DND-41 (cell line): ENCODE data around the gene PCDH9.

ENCODE experiments used
- ATAC-seq: fragments of 200-7000 bp; cut with Tn5 transposase; 3 replicates; pipeline ENCODE4 v1.9.1; 2021; ENCODE audit warnings: low read depth; ENCODE audit not compliant: insufficient read depth
- DNase-seq: peaks from one replicate; pipeline ENCODE4 v3.0.0-alpha.2; 2020
- H2AFZ ChIP-seq: 2 replicates; pipeline ENCODE4 v1.6.0; 2012; ENCODE audit warnings: low read depth, low read length
- H3K27ac ChIP-seq: 2 replicates; pipeline ENCODE4 v1.5.1; 2012; ENCODE audit warnings: low read length, inconsistent platforms
- H3K27me3 ChIP-seq: fragments of 200-600 bp; sonication (generic); 2 replicates; pipeline ENCODE4 v1.6.0; 2012; ENCODE audit warnings: low read length, mild to moderate bottlenecking, inconsistent platforms; ENCODE audit not compliant: insufficient read depth, poor library complexity
- H3K36me3 ChIP-seq: 2 replicates; pipeline ENCODE4 v1.5.1; 2012; ENCODE audit warnings: low read length, inconsistent platforms; ENCODE audit not compliant: insufficient read depth
- H3K4me1 ChIP-seq: 2 replicates; pipeline ENCODE4 v1.5.1; 2012; ENCODE audit warnings: mild to moderate bottlenecking, low read length; ENCODE audit not compliant: insufficient read depth
- H3K4me2 ChIP-seq: 2 replicates; pipeline ENCODE4 v1.6.0; 2012; ENCODE audit warnings: mild to moderate bottlenecking, moderate library complexity, low read length, inconsistent platforms; ENCODE audit not compliant: insufficient read depth
- H3K4me3 ChIP-seq, 2 experiments: fragments of 200-600 bp in 1 of 2; shearing (Covaris generic) in 1 of 2; 2 replicates each; pipeline ENCODE4 v1.5.1; 2012 to 2016; ENCODE audit warnings: inconsistent platforms in 2 of 2, low read length in 2 of 2, mild to moderate bottlenecking in 2 of 2, low read depth in 1 of 2, moderate library complexity in 1 of 2
- H3K79me2 ChIP-seq: 2 replicates; pipeline ENCODE4 v1.6.0; 2012; ENCODE audit warnings: low read length, inconsistent platforms; ENCODE audit not compliant: insufficient read depth
- H3K9ac ChIP-seq: 2 replicates; pipeline ENCODE4 v1.6.0; 2012; ENCODE audit warnings: low read depth, mild to moderate bottlenecking, inconsistent platforms, low read length, moderate library complexity
- H3K9me3 ChIP-seq: 2 replicates; pipeline ENCODE4 v1.5.1; 2012; ENCODE audit warnings: low read length, moderate library complexity, mild to moderate bottlenecking, inconsistent platforms; ENCODE audit not compliant: insufficient read depth, severe bottlenecking
- H4K20me1 ChIP-seq: 2 replicates; pipeline ENCODE4 v1.6.0; 2012; ENCODE audit warnings: low read length; ENCODE audit not compliant: insufficient read depth
- CTCF ChIP-seq: IDR thresholded peaks from 2 replicates; pipeline ENCODE4 v1.5.1; 2012; ENCODE audit warnings: borderline replicate concordance, low read length, moderate library complexity, mild to moderate bottlenecking; ENCODE audit not compliant: poor library complexity, severe bottlenecking; ENCODE audit errors: extremely low read depth
- EZH2 ChIP-seq: IDR thresholded peaks from 3 replicates; pipeline ENCODE4 v1.6.1; 2012; ENCODE audit warnings: borderline replicate concordance, low read depth, mild to moderate bottlenecking, moderate library complexity, low read length, inconsistent platforms; ENCODE audit not compliant: severe bottlenecking

The PCDH9 gene

GRCh38 chr13:67087527-67087926 is 142.6 kb downstream of the PCDH9 start:
- no peak for DNase-seq
- H3K4me2 ChIP-seq: no peak overlapping the region

GRCh38 chr13:67086260-67086659 is 143.9 kb downstream of the PCDH9 start:
- no peak overlapping the region for H2AFZ ChIP-seq
- no peaks in the 10 kb centered on the region for H3K9me3 ChIP-seq
- H3K4me2 ChIP-seq: no peak overlapping the region

More at GRCh38 chr13:67087527-67087926, 142.6 kb downstream of the PCDH9 start:
- H3K9ac ChIP-seq: no peak overlapping the region
- H3K36me3 ChIP-seq: no peaks in the 10 kb centered on the region
- no peak overlapping the region for H3K4me3 ChIP-seq
- no peaks in the 10 kb centered on the region for H3K4me1 ChIP-seq
- TF ChIP-seq CTCF (no peak), EZH2 (no peak)
- no peaks in the 10 kb centered on the region for H3K27me3 ChIP-seq
- H3K79me2 ChIP-seq: no peaks in the 10 kb centered on the region
- H4K20me1 ChIP-seq: no peaks in the 10 kb centered on the region
- no peak for ATAC-seq
- no peak overlapping the region for H3K27ac ChIP-seq
- H3K9me3 ChIP-seq: no peaks in the 10 kb centered on the region
- H2AFZ ChIP-seq: no peak overlapping the region

GRCh38 chr13:67084066-67084465 is 146.1 kb downstream of the PCDH9 start:
- no peak overlapping the region for H2AFZ ChIP-seq

More at GRCh38 chr13:67086260-67086659, 143.9 kb downstream of the PCDH9 start:
- no peak overlapping the region for H3K27ac ChIP-seq
- H4K20me1 ChIP-seq: no peaks in the 10 kb centered on the region
- no peaks in the 10 kb centered on the region for H3K79me2 ChIP-seq
- H3K27me3 ChIP-seq: no peaks in the 10 kb centered on the region
- no peak for TF ChIP-seq CTCF
- no peak for TF ChIP-seq EZH2
- H3K4me3 ChIP-seq: no peak overlapping the region
- H3K9ac ChIP-seq: no peak overlapping the region
- no peaks in the 10 kb centered on the region for H3K4me1 ChIP-seq
- no peaks in the 10 kb centered on the region for H3K36me3 ChIP-seq
- ATAC-seq (no peak), DNase-seq (no peak)

More at GRCh38 chr13:67084066-67084465, 146.1 kb downstream of the PCDH9 start:
- Histone ChIP-seq H3K9ac (no peak overlapping the region), H3K27me3 (no peaks in the 10 kb centered on the region), H3K4me2 (no peak overlapping the region), H4K20me1 (no peaks in the 10 kb centered on the region), H3K4me3 (no peak overlapping the region), H3K4me1 (no peaks in the 10 kb centered on the region), H3K79me2 (no peaks in the 10 kb centered on the region), H3K9me3 (no peaks in the 10 kb centered on the region), H3K36me3 (no peaks in the 10 kb centered on the region), H3K27ac (no peak overlapping the region)
- ATAC-seq: no peak
- no peak for DNase-seq
- no peak for TF ChIP-seq CTCF
- no peak for TF ChIP-seq EZH2
